K562 (cell line): ENCODE data around the gene IQUB. TPM values are rescaled to one million over a fixed set of nuclear protein-coding genes. Genes with fewer than 3 reads are reported as not detected.

ENCODE experiments used
- ARHGAP35 ChIP-seq: fragments of 450-650 bp; IDR thresholded peaks from 2 replicates; pipeline ENCODE4 v1.6.1; 2018; ENCODE audit not compliant: partially characterized antibody
- ARID1B ChIP-seq: fragments of 450-650 bp; IDR thresholded peaks from 2 replicates; pipeline ENCODE4 v1.6.1; 2016; ENCODE audit warnings: antibody characterized with exemption, mild to moderate bottlenecking, inconsistent platforms
- CBFA2T3 ChIP-seq: fragments of 450-650 bp; IDR thresholded peaks from 2 replicates; pipeline ENCODE4 v1.6.1; 2017
- CBX1 ChIP-seq: sonication (generic); IDR thresholded peaks from 2 replicates; pipeline ENCODE4 v1.6.1; 2016; ENCODE audit warnings: antibody characterized with exemption, low read depth, mild to moderate bottlenecking
- CLOCK ChIP-seq: fragments of 250-450 bp; sonication (Bioruptor Pico); IDR thresholded peaks from 2 replicates; pipeline ENCODE4 v1.4.0; 2020; ENCODE audit warnings: mild to moderate bottlenecking, moderate library complexity, borderline replicate concordance
- DIDO1 ChIP-seq: fragments of 450-650 bp; IDR thresholded peaks from 2 replicates; pipeline ENCODE4 v1.6.1; 2016; ENCODE audit warnings: low read depth, missing biosample characterization, missing genetic modification characterization
- E2F3 ChIP-seq: fragments of 250-450 bp; sonication (Bioruptor Pico); IDR thresholded peaks from 2 replicates; pipeline ENCODE4 v1.4.0; 2020; ENCODE audit warnings: mild to moderate bottlenecking
- EHMT2 ChIP-seq: fragments of 450-650 bp; IDR thresholded peaks from 2 replicates; pipeline ENCODE4 v1.6.1; 2018; ENCODE audit warnings: antibody characterized with exemption
- FUS ChIP-seq: fragments of 200-400 bp; formaldehyde crosslinking; optimal IDR thresholded peaks from 2 replicates; pipeline ENCODE3; 2017; ENCODE audit warnings: low read depth, low read length
- GABPB1 ChIP-seq: sonication (generic); formaldehyde crosslinking; IDR thresholded peaks from 2 replicates; pipeline ENCODE4 v1.8.0; 2022; ENCODE audit warnings: mild to moderate bottlenecking, missing genetic modification reagents
- ILK ChIP-seq: fragments of 450-650 bp; IDR thresholded peaks from 2 replicates; pipeline ENCODE4 v1.6.1; 2016; ENCODE audit warnings: missing genetic modification characterization, low read depth, mild to moderate bottlenecking, missing compliant biosample characterization, moderate library complexity, borderline replicate concordance
- LARP7 ChIP-seq: fragments of 450-650 bp; IDR thresholded peaks from 2 replicates; pipeline ENCODE4 v1.6.1; 2016
- MTA3 ChIP-seq: fragments of 450-650 bp; formaldehyde crosslinking; IDR thresholded peaks from 2 replicates; pipeline ENCODE4 v1.6.1; 2017; ENCODE audit warnings: mild to moderate bottlenecking, borderline replicate concordance
- NCOA2 ChIP-seq, 2 experiments: fragments of 450-650 bp; IDR thresholded peaks; 2 replicates each; pipeline ENCODE4 v1.6.1; 2018; ENCODE audit warnings: mild to moderate bottlenecking in 2 of 2, moderate library complexity in 1 of 2; ENCODE audit not compliant: partially characterized antibody in 2 of 2
- NR4A1 ChIP-seq, 2 experiments: fragments of 250-450 bp in 1 of 2; fragments of 450-650 bp in 1 of 2; sonication (Bioruptor Pico) in 1 of 2; IDR thresholded peaks; 2 replicates each; pipeline versions ENCODE4 v1.4.0 to v1.6.1; 2016 to 2020; ENCODE audit warnings: mild to moderate bottlenecking in 2 of 2, missing compliant biosample characterization in 1 of 2, missing genetic modification characterization in 1 of 2, moderate library complexity in 1 of 2
- PYGO2 ChIP-seq: fragments of 450-650 bp; IDR thresholded peaks from 2 replicates; pipeline ENCODE4 v1.6.1; 2016; ENCODE audit warnings: mild to moderate bottlenecking, missing genetic modification characterization, moderate library complexity, missing compliant biosample characterization
- SIN3A ChIP-seq, 2 experiments: fragments of 150-350 bp in 1 of 2; IDR thresholded peaks; 2 replicates each; pipeline ENCODE4 v1.6.1; 2011 to 2016; ENCODE audit warnings: borderline replicate concordance in 2 of 2, low read depth in 2 of 2, low read length in 2 of 2, mild to moderate bottlenecking in 2 of 2, moderate library complexity in 2 of 2; ENCODE audit not compliant: control insufficient read depth in 1 of 2
- SP1 ChIP-seq: sonication (generic); formaldehyde crosslinking; IDR thresholded peaks from 2 replicates; pipeline ENCODE4 v1.8.1; 2022; ENCODE audit warnings: mild to moderate bottlenecking, missing genetic modification reagents
- TBL1XR1 ChIP-seq, 2 experiments: IDR thresholded peaks; 2 replicates each; pipeline ENCODE4 v1.6.1; 2012; ENCODE audit warnings: improper control_type of control experiment in 2 of 2, low read length in 2 of 2, mild to moderate bottlenecking in 1 of 2
- TCF7L2 ChIP-seq: fragments of 150-350 bp; IDR thresholded peaks from 2 replicates; pipeline ENCODE4 v1.6.1; 2016; ENCODE audit warnings: low read depth, mild to moderate bottlenecking, low read length, moderate library complexity
- TEAD2 ChIP-seq: fragments of 450-650 bp; IDR thresholded peaks from 2 replicates; pipeline ENCODE4 v1.6.1; 2016; ENCODE audit warnings: missing genetic modification characterization, control low read depth, missing compliant biosample characterization
- YY1 ChIP-seq, 3 experiments: IDR thresholded peaks; 2 replicates each; pipeline ENCODE4 v1.6.1; 2011; ENCODE audit warnings: low read length in 2 of 3, mild to moderate bottlenecking in 2 of 3, moderate library complexity in 2 of 3, borderline replicate concordance in 1 of 3, control low read depth in 1 of 3, low read depth in 1 of 3; ENCODE audit not compliant: insufficient read depth in 3 of 3, insufficient replicate concordance in 2 of 3, control insufficient read depth in 1 of 3, insufficient read length in 1 of 3; ENCODE audit errors: extremely low read depth in 1 of 3
- ZNF507 ChIP-seq: conservative IDR thresholded peaks from 2 replicates; pipeline ENCODE4 v1.6.1; 2017; ENCODE audit warnings: missing genetic modification characterization, missing compliant biosample characterization
- ZNF764 ChIP-seq: fragments of 250-450 bp; sonication (Bioruptor Pico); IDR thresholded peaks from 2 replicates; pipeline ENCODE4 v1.4.0; 2020; ENCODE audit warnings: low read depth, mild to moderate bottlenecking, moderate library complexity
- polyA plus RNA-seq, 8 experiments: library from polyadenylated mRNA; depleted of rRNA in 4 of 8; stranded (reverse) in 5 of 8; unstranded in 3 of 8; fragments of >200 nt; fragmentation: Nextera tagmentation in 2 of 8; fragmentation: Illumina TruSeq in 1 of 8; extraction: Ambion mirVana in 2 of 8; extraction: Trizol in 1 of 8; gene quantifications; 2 replicates each; pipeline versions ENCODE4 v1.2.1 to v1.2.3, GENCODE V29; 2011 to 2014; ENCODE audit warnings: inconsistent platforms in 1 of 8, missing spikeins in 1 of 8
- total RNA-seq, 7 experiments: library from RNA; depleted of rRNA in 6 of 7; stranded (reverse); fragments of >200 nt in 6 of 7; fragmentation: Illumina TruSeq in 2 of 7; extraction: Trizol in 2 of 7; gene quantifications; 2 replicates each; pipeline versions ENCODE4 v1.2.1 to v1.2.3, GENCODE V29; 2011 to 2021; ENCODE audit warnings: low replicate concordance in 1 of 7

IQUB gene
- total and polyA plus RNA-seq, 9 of the 15 experiments (the other 6 are each of a cell fraction or from before 2014, with no cell fraction given), result 0.62 to 2.6 (median 1.4) TPM

GRCh38 chr7:123557016-123557397 is 22.6 kb upstream of the IQUB start (continued):
- TF ChIP-seq TBL1XR1 (IDR thresholded peaks at IDR 0.05; ENCODE audit: low read length in 2 of 2), result no peak
- TF ChIP-seq CBFA2T3, result no peak
- TF ChIP-seq TCF7L2, result no peak
- TF ChIP-seq ZNF507 (tag), result no peak
- TF ChIP-seq PYGO2 (tag), result no peak
- TF ChIP-seq MTA3, result no peak; the same call in 1 of the 2 replicates
- TF ChIP-seq NCOA2 (IDR thresholded peaks at IDR 0.05; ENCODE audit: partially characterized antibody in 2 of 2), result no peak
- no peak for TF ChIP-seq ARHGAP35
- no peak for TF ChIP-seq CLOCK (CRISPR knock-in tag)
- no peak for TF ChIP-seq CBX1
- no peak for TF ChIP-seq NR4A1 (CRISPR knock-in tag; IDR thresholded peaks at IDR 0.05)
- peak; percentile 38; the same call in 1 of the 2 replicates for TF ChIP-seq NR4A1 (tag; IDR thresholded peaks at IDR 0.05)
- no peak for TF ChIP-seq LARP7
- no peak for TF ChIP-seq DIDO1 (tag)
- peak in 1 of 3 experiments; percentile 42 for TF ChIP-seq YY1 (IDR thresholded peaks at IDR 0.05; ENCODE audit: borderline replicate concordance in 1 of 3, control insufficient read depth in 1 of 3, extremely low read depth in 1 of 3, insufficient read depth in 3 of 3, insufficient read length in 1 of 3, insufficient replicate concordance in 2 of 3, low read depth in 1 of 3, low read length in 2 of 3)
- peak in 1 of 2 experiments; percentile 67; a peak in 1 of 4 replicates for TF ChIP-seq SIN3A (IDR thresholded peaks at IDR 0.05; ENCODE audit: borderline replicate concordance in 2 of 2, control insufficient read depth in 1 of 2, low read depth in 2 of 2, low read length in 2 of 2)
- TF ChIP-seq E2F3 (CRISPR knock-in tag), result no peak
- TF ChIP-seq FUS, result no peak
- TF ChIP-seq GABPB1 (CRISPR knock-in tag), result no peak
- no peak for TF ChIP-seq ARID1B
- TF ChIP-seq TEAD2 (tag), result no peak
- no peak for TF ChIP-seq ILK
- no peak for TF ChIP-seq ZNF764 (CRISPR knock-in tag)
- no peak for TF ChIP-seq SP1 (CRISPR knock-in tag)
- TF ChIP-seq EHMT2, result no peak; the same call in 1 of the 2 replicates
